H1 (cell line): ENCODE results near the gene PXDC1. TPM values are rescaled to one million over a fixed set of nuclear protein-coding genes. Genes with fewer than 3 reads are reported as not detected.

Experiments used
- CTCF ChIA-PET: fragments of 300-600 bp; sonication (Branson Sonifier 250); formaldehyde crosslinking; loops from one replicate; lab custom pipeline; 2021; ENCODE audit not compliant: partially characterized antibody; lab: Charles Lee
- POLR2A ChIA-PET: fragments of 300-600 bp; sonication (Branson Sonifier 250); formaldehyde crosslinking; loops from one replicate; lab custom pipeline; 2021; ENCODE audit warnings: inconsistent platforms; ENCODE audit not compliant: partially characterized antibody; lab: Charles Lee
- DNase-seq, 2 experiments: peaks; one replicate each; pipeline versions ENCODE4 v3.0.0 to v3.0.0-alpha.2; 2010 to 2022; ENCODE audit warnings: low spot score in 2 of 2, low read depth in 1 of 2, mixed read lengths in 1 of 2
- FAIRE-seq: peaks from 2 replicates; lab custom pipeline; 2011; peaks lifted over from hg19 to GRCh38; lab: Jason Lieb, UNC
- H2AFZ ChIP-seq: 2 replicates; pipeline ENCODE4 v1.8.1; 2012; ENCODE audit warnings: low read length, inconsistent platforms
- H2AK5ac ChIP-seq: 2 replicates; pipeline ENCODE4 v1.6.1; 2013; ENCODE audit warnings: low read depth, low read length
- H2BK120ac ChIP-seq: replicated peaks from 2 replicates; pipeline ENCODE3; 2013; ENCODE audit warnings: low read depth, low read length, inconsistent platforms
- H2BK12ac ChIP-seq: 2 replicates; pipeline ENCODE4 v1.6.1; 2013; ENCODE audit warnings: low read depth, low read length
- H2BK15ac ChIP-seq: 2 replicates; pipeline ENCODE4 v1.6.1; 2013; ENCODE audit warnings: low read length
- H2BK20ac ChIP-seq: 2 replicates; pipeline ENCODE4 v1.6.1; 2013; ENCODE audit warnings: low read length
- H2BK5ac ChIP-seq: 2 replicates; pipeline ENCODE4 v1.6.1; 2013; ENCODE audit warnings: low read depth, low read length
- H3K14ac ChIP-seq: 2 replicates; pipeline ENCODE4 v1.6.1; 2013; ENCODE audit warnings: inconsistent platforms; ENCODE audit not compliant: insufficient read length
- H3K18ac ChIP-seq: 2 replicates; pipeline ENCODE4 v1.6.1; 2013; ENCODE audit warnings: low read length; ENCODE audit errors: extremely low read depth
- H3K23ac ChIP-seq: 2 replicates; pipeline ENCODE4 v1.6.1; 2013; ENCODE audit warnings: inconsistent platforms; ENCODE audit not compliant: insufficient read length
- H3K23me2 ChIP-seq: 2 replicates; pipeline ENCODE4 v1.6.1; 2013; ENCODE audit warnings: low read depth, low read length
- H3K27ac ChIP-seq: 2 replicates; pipeline ENCODE4 v1.6.1; 2011; ENCODE audit warnings: low read depth, low read length, inconsistent platforms
- H3K27me3 ChIP-seq, 4 experiments: replicated peaks in 1 of 4; 1 replicate in 1 of 4; 2 replicates in 3 of 4; pipeline versions ENCODE4 v1.6.1 to v1.8.1; 2011 to 2013; ENCODE audit warnings: low read length in 3 of 4, mild to moderate bottlenecking in 3 of 4, inconsistent platforms in 2 of 4, mixed read lengths in 2 of 4, moderate library complexity in 1 of 4; ENCODE audit not compliant: control insufficient read depth in 3 of 4, insufficient read depth in 3 of 4; ENCODE audit errors: extremely low read depth in 1 of 4
- H3K36me3 ChIP-seq, 4 experiments: 2 replicates each; pipeline versions ENCODE4 v1.6.1 to v1.8.1; 2011 to 2013; ENCODE audit warnings: mild to moderate bottlenecking in 4 of 4, low read length in 3 of 4, moderate library complexity in 2 of 4, control low read depth in 1 of 4, inconsistent platforms in 1 of 4; ENCODE audit not compliant: insufficient read depth in 4 of 4, control insufficient read depth in 2 of 4
- H3K4ac ChIP-seq: replicated peaks from 2 replicates; pipeline ENCODE3; 2013; ENCODE audit warnings: low read length, low read depth, mixed read lengths, inconsistent platforms; ENCODE audit not compliant: insufficient read length
- H3K4me1 ChIP-seq, 4 experiments: replicated peaks in 1 of 4; 1 replicate in 1 of 4; 2 replicates in 3 of 4; pipeline versions ENCODE4 v1.6.1 to v1.8.1; 2011 to 2013; ENCODE audit warnings: low read length in 3 of 4, inconsistent platforms in 2 of 4, mixed read lengths in 1 of 4; ENCODE audit not compliant: insufficient read depth in 4 of 4, control insufficient read depth in 3 of 4
- H3K4me2 ChIP-seq, 2 experiments: 2 replicates each; pipeline versions ENCODE4 v1.6.1 to v1.8.1; 2011 to 2013; ENCODE audit warnings: low read depth in 2 of 2, low read length in 2 of 2, control low read depth in 1 of 2, inconsistent platforms in 1 of 2, mild to moderate bottlenecking in 1 of 2; ENCODE audit not compliant: insufficient read depth in 1 of 2
- H3K4me3 ChIP-seq, 4 experiments: fragments of 200-600, 300-600 bp in 1 of 4; sonication (generic), shearing (Covaris generic), sonication (Bioruptor Twin) in 1 of 4; 2 replicates each; pipeline versions ENCODE4 v1.5.1 to v1.8.1; 2011 to 2016; ENCODE audit warnings: low read length in 4 of 4, low read depth in 3 of 4, control low read depth in 2 of 4, inconsistent platforms in 2 of 4, mild to moderate bottlenecking in 2 of 4, mixed read lengths in 1 of 4, moderate library complexity in 1 of 4; ENCODE audit not compliant: insufficient read depth in 2 of 4; ENCODE audit errors: extremely low read depth in 1 of 4
- H3K56ac ChIP-seq: replicated peaks from 2 replicates; pipeline ENCODE3; 2013; ENCODE audit warnings: low read depth, mild to moderate bottlenecking, mixed read lengths, low read length, inconsistent platforms; ENCODE audit not compliant: insufficient read length
- H3K79me1 ChIP-seq: 2 replicates; pipeline ENCODE4 v1.6.1; 2013; ENCODE audit warnings: low read depth, low read length, control low read depth
- H3K79me2 ChIP-seq, 2 experiments: 2 replicates each; pipeline versions ENCODE4 v1.6.1 to v1.8.1; 2012 to 2013; ENCODE audit warnings: low read length in 2 of 2, mild to moderate bottlenecking in 2 of 2, inconsistent platforms in 1 of 2; ENCODE audit not compliant: insufficient read depth in 2 of 2, control insufficient read depth in 1 of 2
- H3K9ac ChIP-seq, 4 experiments: replicated peaks in 1 of 4; 1 replicate in 1 of 4; 2 replicates in 3 of 4; pipeline versions ENCODE4 v1.6.1 to v1.8.1; 2011 to 2013; ENCODE audit warnings: low read depth in 3 of 4, low read length in 3 of 4, control low read depth in 2 of 4, mild to moderate bottlenecking in 2 of 4, moderate library complexity in 2 of 4, inconsistent platforms in 1 of 4; ENCODE audit errors: extremely low read depth in 1 of 4
- H3K9me3 ChIP-seq, 2 experiments: 2 replicates each; pipeline versions ENCODE4 v1.6.1 to v1.8.1; 2012 to 2013; ENCODE audit warnings: mild to moderate bottlenecking in 2 of 2, moderate library complexity in 2 of 2, control low read depth in 1 of 2, inconsistent platforms in 1 of 2, low read depth in 1 of 2, low read length in 1 of 2, mixed read lengths in 1 of 2; ENCODE audit not compliant: insufficient read depth in 2 of 2
- H4K20me1 ChIP-seq, 2 experiments: replicated peaks in 1 of 2; 2 replicates each; pipeline versions ENCODE3 to v1.8.1; 2011 to 2013; ENCODE audit warnings: inconsistent platforms in 2 of 2, low read length in 2 of 2, mild to moderate bottlenecking in 1 of 2; ENCODE audit not compliant: insufficient read depth in 2 of 2, control insufficient read depth in 1 of 2
- H4K5ac ChIP-seq: 2 replicates; pipeline ENCODE4 v1.6.1; 2013; ENCODE audit warnings: low read length, low read depth, mixed read lengths, inconsistent platforms; ENCODE audit not compliant: insufficient read length
- H4K8ac ChIP-seq: 2 replicates; pipeline ENCODE4 v1.8.0; 2013; ENCODE audit warnings: mild to moderate bottlenecking, moderate library complexity, low read length, inconsistent platforms; ENCODE audit not compliant: insufficient read depth; ENCODE audit errors: extremely low read depth
- H4K91ac ChIP-seq: replicated peaks from 2 replicates; pipeline ENCODE3; 2013; ENCODE audit warnings: low read length, mixed read lengths, inconsistent platforms; ENCODE audit not compliant: insufficient read length
- ATF2 ChIP-seq: IDR thresholded peaks from 2 replicates; pipeline ENCODE4 v1.6.1; 2012; ENCODE audit warnings: low read length, inconsistent platforms
- ATF3 ChIP-seq: IDR thresholded peaks from 2 replicates; pipeline ENCODE4 v1.6.1; 2011; ENCODE audit warnings: low read depth, mild to moderate bottlenecking, low read length; ENCODE audit not compliant: insufficient read depth
- E2F6 ChIP-seq: IDR thresholded peaks from 2 replicates; pipeline ENCODE4 v1.6.1; 2012; ENCODE audit warnings: inconsistent platforms
- HDAC6 ChIP-seq: IDR thresholded peaks from one replicate; pipeline ENCODE4 v1.7.1; 2012; ENCODE audit warnings: low read depth, mild to moderate bottlenecking, inconsistent platforms, low read length, moderate library complexity
- POLR2AphosphoS5 ChIP-seq: IDR thresholded peaks from 2 replicates; pipeline ENCODE4 v1.6.1; 2011; ENCODE audit warnings: low read depth, low read length
- POU5F1 ChIP-seq: IDR thresholded peaks from 2 replicates; pipeline ENCODE4 v1.6.1; 2011; ENCODE audit warnings: low read depth, mild to moderate bottlenecking, low read length, moderate library complexity
- RNF2 ChIP-seq: fragments of 200-900, 300-1000 bp; sonication (generic); IDR thresholded peaks from 2 replicates; pipeline ENCODE4 v1.7.1; 2016; ENCODE audit warnings: borderline replicate concordance, low read depth, mild to moderate bottlenecking, antibody characterized with exemption, low read length; ENCODE audit not compliant: poor library complexity, severe bottlenecking; ENCODE audit errors: missing control alignments
- SIX5 ChIP-seq: IDR thresholded peaks from 2 replicates; pipeline ENCODE4 v1.6.1; 2011; ENCODE audit warnings: mild to moderate bottlenecking, low read depth, low read length
- SP1 ChIP-seq: IDR thresholded peaks from 2 replicates; pipeline ENCODE4 v1.6.1; 2011; ENCODE audit warnings: low read depth, low read length
- SUZ12 ChIP-seq: fragments of 200-600 bp; sonication (generic); IDR thresholded peaks from 2 replicates; pipeline ENCODE4 v1.6.1; 2012; ENCODE audit warnings: mild to moderate bottlenecking, inconsistent platforms, low read length, moderate library complexity, mixed read lengths
- TEAD4 ChIP-seq: IDR thresholded peaks from 2 replicates; pipeline ENCODE4 v1.6.1; 2012; ENCODE audit warnings: low read depth, low read length, inconsistent platforms, mixed read lengths
- WGBS, 2 experiments: shearing (Covaris generic) in 1 of 2; methylation state at CpG; one replicate each; pipeline versions ENCODE4 v1.1.6 to v1.1.7; 2013 to 2015; ENCODE audit warnings: low lambda C conversion rate in 2 of 2, mixed read lengths in 2 of 2, inconsistent platforms in 1 of 2, low coverage in 1 of 2, missing lambda C conversion rate in 1 of 2; ENCODE audit not compliant: insufficient replicate concordance in 2 of 2, insufficient coverage in 1 of 2, insufficient read length in 1 of 2; ENCODE audit errors: extremely low coverage in 1 of 2, missing lambda C conversion rate in 1 of 2; 5-methylcytosine and 5-hydroxymethylcytosine counted together
- polyA plus RNA-seq, 7 experiments: library from polyadenylated mRNA; depleted of rRNA in 3 of 7; stranded (reverse) in 5 of 7; unstranded in 2 of 7; fragments of >200 nt in 5 of 7; fragments of 200-250 nt in 2 of 7; gene quantifications; 1 replicate in 5 of 7; 2 replicates in 1 of 7; 4 replicates in 1 of 7; pipeline versions ENCODE4 v1.2.1 to v1.2.3, GENCODE V29; 2011 to 2013; ENCODE audit warnings: missing spikeins in 2 of 7, mixed read lengths in 2 of 7
- total RNA-seq: library from RNA; stranded (reverse); fragmentation: NEBNext Ultra II Directional; extraction: Animal tissue kit (Norgen Biotek cat#: 25700); gene quantifications from 2 replicates; pipeline ENCODE4 v1.2.1, GENCODE V29; 2021

The PXDC1 gene
- total and polyA plus RNA-seq, 2 of the 8 experiments (the other 6 are each of a cell fraction or from before 2014, with no cell fraction given), result 1.7 to 2.0 TPM

- WGBS, 2 experiments, result 95% methylated on average over 8 of the region's 8 CpGs; no CpG with 5 or more reads in 1 of the 2 experiments
- POLR2A ChIA-PET, result interaction anchor here (0.8 kb wide), 1 partner anchor 26 kb away, joined by 3 read pairs; no protein-coding TSS in a partner anchor
- peaks cover 0 to 5% of the 10 kb centered on the region in 2 experiments for H4K20me1 ChIP-seq
- TF ChIP-seq POLR2AphosphoS5 (no peak), SIX5 (no peak), ATF3 (no peak), SUZ12 (no peak), SP1 (no peak), RNF2 (no peak), ATF2 (no peak), HDAC6 (no peak), POU5F1 (no peak), TEAD4 (no peak), E2F6 (no peak)
Measured at GRCh38 chr6:3781504-3781903, 30.0 kb upstream of the PXDC1 start.

More at GRCh38 chr6:3781504-3781903, 30.0 kb upstream of the PXDC1 start:
- Histone ChIP-seq H2BK120ac (no peak overlapping the region), H3K18ac (no peak overlapping the region), H4K8ac (no peak overlapping the region), H2AFZ (no peak overlapping the region), H3K14ac (no peak overlapping the region), H3K27me3 (no peaks in the 10 kb centered on the region; a peak in 1 of 7 replicates), H3K9ac (no peak overlapping the region), H3K4me2 (no peak overlapping the region), H3K79me1 (no peaks in the 10 kb centered on the region), H3K23ac (no peak overlapping the region), H3K9me3 (no peaks in the 10 kb centered on the region), H3K23me2 (peaks cover 5% of the 10 kb centered on the region; the same call in 1 of the 2 replicates), H3K4ac (no peak overlapping the region), H2AK5ac (no peak overlapping the region), H2BK20ac (no peak overlapping the region), H4K91ac (no peak overlapping the region), H4K5ac (no peak overlapping the region), H3K79me2 (no peaks in the 10 kb centered on the region), H3K36me3 (no peaks in the 10 kb centered on the region; a peak in 1 of 8 replicates), H2BK15ac (no peak overlapping the region), H3K4me1 (peaks cover 0 to 3% (median 1%) of the 10 kb centered on the region in 4 experiments; a peak in 3 of 7 replicates), H3K56ac (no peak overlapping the region), H2BK5ac (no peak overlapping the region), H3K4me3 (no peak overlapping the region), H2BK12ac (no peak overlapping the region), H3K27ac (no peak overlapping the region)
- CTCF ChIA-PET, result interaction anchor here (0.8 to 1.7 kb wide), 4 partner anchors 27 to 68 kb away, joined by 3 to 6 read pairs (median 3); partner anchors contain the start of gene FAM50B
- FAIRE-seq (no peak), DNase-seq (no peak)
